ENCODE results near the gene LDLRAD2. TPM values are rescaled to one million over a fixed set of nuclear protein-coding genes. Genes with fewer than 3 reads are reported as not detected.

The LDLRAD2 gene
- total RNA-seq, 4 donors from 2014 or later = 0.48 TPM; not detected in 3

- intact Hi-C loops (cut with DNase I; ENCODE audit: low total_unique reads) = no loop called here
- in situ Hi-C loops (cut with MboI; ENCODE audit: low pct_ligation_motif_present in 1 of 4, low pct_unique_long_range_greater_than_20kb in 1 of 4, low sequenced_read_pairs in 3 of 4) = no loop called here
- no peak overlapping the region for H3K27ac ChIP-seq
- H3K27me3 ChIP-seq = no peaks in the 10 kb centered on the region
- WGBS, 2 donors (ENCODE audit: low coverage in 1 of 2) = 95 to 100% methylated on average over 1 to 43 of the region's 47 CpGs
- H3K4me3 ChIP-seq = no peak overlapping the region
- TF ChIP-seq EP300 (IDR thresholded peaks at IDR 0.05; ENCODE audit: low read depth) = no peak
- TF ChIP-seq POLR2AphosphoS5 (IDR thresholded peaks at IDR 0.05) = no peak
- no peak for TF ChIP-seq POLR2A (IDR thresholded peaks at IDR 0.05)
- TF ChIP-seq CTCF (IDR thresholded peaks at IDR 0.05) = no peak
- DNase-seq = no peak
- no peaks in the 10 kb centered on the region for H3K9me3 ChIP-seq
- H3K4me1 ChIP-seq = no peaks in the 10 kb centered on the region
- H3K36me3 ChIP-seq = peaks cover 0 to 73% (median 3%) of the 10 kb centered on the region in 4 donors
Observed at GRCh38 chr1:21847223-21848205, 35.4 kb downstream of the LDLRAD2 start.

GRCh38 chr1:21848524-21849174 is 36.6 kb downstream of the LDLRAD2 start:
- intact Hi-C loops (cut with DNase I; ENCODE audit: low total_unique reads) = no loop called here
- Histone ChIP-seq H3K4me3 (no peak overlapping the region), H3K36me3 (peaks cover 0 to 74% (median 5%) of the 10 kb centered on the region in 4 donors), H3K4me1 (no peaks in the 10 kb centered on the region), H3K9me3 (no peaks in the 10 kb centered on the region), H3K27ac (no peak overlapping the region), H3K27me3 (no peaks in the 10 kb centered on the region)
- TF ChIP-seq POLR2A (IDR thresholded peaks at IDR 0.05) (no peak), EP300 (IDR thresholded peaks at IDR 0.05; ENCODE audit: low read depth) (no peak), POLR2AphosphoS5 (IDR thresholded peaks at IDR 0.05) (no peak), CTCF (IDR thresholded peaks at IDR 0.05) (no peak)
- in situ Hi-C loops (cut with MboI; ENCODE audit: low pct_ligation_motif_present in 1 of 4, low pct_unique_long_range_greater_than_20kb in 1 of 4, low sequenced_read_pairs in 3 of 4) = no loop called here
- no peak for DNase-seq
- WGBS, 2 donors (ENCODE audit: low coverage in 1 of 2) = 95% methylated on average over 16 of the region's 17 CpGs; no CpG with 5 or more reads in 1 of the 2 donors

GRCh38 chr1:21849909-21850576 is 38.0 kb downstream of the LDLRAD2 start:
- in situ Hi-C loops (cut with MboI; ENCODE audit: low pct_ligation_motif_present in 1 of 4, low pct_unique_long_range_greater_than_20kb in 1 of 4, low sequenced_read_pairs in 3 of 4) (loop anchor here in 1 of 4 donors (25.0 kb wide), 1 partner anchor 112 kb away; no protein-coding TSS in a partner anchor), intact Hi-C loops (cut with DNase I; ENCODE audit: low total_unique reads) (no loop called here)
- Histone ChIP-seq H3K27ac (no peak overlapping the region), H3K4me3 (no peak overlapping the region), H3K27me3 (no peaks in the 10 kb centered on the region), H3K9me3 (no peaks in the 10 kb centered on the region), H3K4me1 (no peaks in the 10 kb centered on the region), H3K36me3 (peaks cover 0 to 79% (median 9%) of the 10 kb centered on the region in 4 donors)
- WGBS, 2 donors (ENCODE audit: low coverage in 1 of 2) = 92% methylated on average over 30 of the region's 30 CpGs; no CpG with 5 or more reads in 1 of the 2 donors
- DNase-seq = no peak
- TF ChIP-seq POLR2AphosphoS5 (IDR thresholded peaks at IDR 0.05) = no peak
- no peak for TF ChIP-seq POLR2A (IDR thresholded peaks at IDR 0.05)
- TF ChIP-seq CTCF (IDR thresholded peaks at IDR 0.05) = no peak
- TF ChIP-seq EP300 (IDR thresholded peaks at IDR 0.05; ENCODE audit: low read depth) = no peak
